ENCODE data around the gene TMC6. TPM values are rescaled to one million over a fixed set of nuclear protein-coding genes. Genes with fewer than 3 reads are reported as not detected.

TMC6 gene
- polyA plus RNA-seq (2011; rRNA removed) (0.51 and 0.53 TPM in 2 replicates), polyA minus RNA-seq (2011; rRNA and poly(A)+ RNA removed) (0.41 and 2.1 TPM in 2 replicates)

DNA sequence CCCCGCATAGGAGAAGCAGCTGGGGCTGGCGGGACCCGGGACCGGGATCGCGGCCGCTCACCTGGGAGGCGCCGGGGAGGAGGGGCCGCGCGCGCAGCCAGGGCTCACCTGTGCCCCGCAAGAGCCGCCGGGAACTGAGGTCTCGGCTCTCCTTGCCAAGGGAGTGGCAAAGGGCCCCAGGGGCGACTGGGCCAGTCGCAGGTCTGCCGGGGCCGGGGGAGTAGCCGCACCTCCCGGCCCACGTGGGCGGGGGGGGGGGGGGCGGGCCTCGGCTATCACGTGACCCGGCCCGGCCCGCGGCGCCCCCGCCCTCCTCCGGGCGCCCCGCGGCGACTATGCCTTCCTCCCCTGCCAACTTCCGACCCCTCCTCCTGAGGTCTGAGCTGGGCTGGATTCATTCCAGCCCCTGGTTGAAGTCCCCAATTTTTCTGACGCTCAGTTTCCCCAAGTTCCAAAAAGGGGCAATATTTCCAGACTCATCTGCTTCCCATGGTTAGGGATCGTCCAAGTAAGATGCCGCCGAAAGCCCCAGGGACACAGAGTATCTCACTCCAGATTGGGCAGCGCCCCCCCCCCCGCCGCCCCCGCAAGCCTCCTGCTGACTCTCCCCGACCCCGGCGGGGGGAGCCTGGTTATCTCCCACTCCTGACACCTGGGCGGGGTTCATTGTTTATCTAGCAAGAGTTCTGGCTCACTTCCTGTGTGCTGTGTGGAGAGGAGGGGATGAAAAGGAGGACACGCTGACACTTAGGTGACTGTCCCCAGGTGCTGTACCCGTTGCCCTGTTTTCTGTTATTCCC is at the start of gene TMC6:
Gene TMC6 (minus strand): TSS at position 205 of the 800 bp plus-strand sequence. CDS start 1,923 bp downstream, outside the sequence.
- H3K27ac ChIP-seq (ENCODE audit: low read depth, low read length) = no peak within 1 kb of the TSS
- H3K4me3 ChIP-seq (ENCODE audit: low read depth, low read length) = peak within 1 kb of the TSS; percentile 56

GRCh38 chr17:78176548-78177025 is 48.0 kb upstream of the TMC6 start:
- POLR2A ChIA-PET = no interaction called here
- H3K27ac ChIP-seq (ENCODE audit: low read depth, low read length) = no peak overlapping the region

More for the DNA sequence above, at the start of gene TMC6:
- TF ChIP-seq, protein P1, sequence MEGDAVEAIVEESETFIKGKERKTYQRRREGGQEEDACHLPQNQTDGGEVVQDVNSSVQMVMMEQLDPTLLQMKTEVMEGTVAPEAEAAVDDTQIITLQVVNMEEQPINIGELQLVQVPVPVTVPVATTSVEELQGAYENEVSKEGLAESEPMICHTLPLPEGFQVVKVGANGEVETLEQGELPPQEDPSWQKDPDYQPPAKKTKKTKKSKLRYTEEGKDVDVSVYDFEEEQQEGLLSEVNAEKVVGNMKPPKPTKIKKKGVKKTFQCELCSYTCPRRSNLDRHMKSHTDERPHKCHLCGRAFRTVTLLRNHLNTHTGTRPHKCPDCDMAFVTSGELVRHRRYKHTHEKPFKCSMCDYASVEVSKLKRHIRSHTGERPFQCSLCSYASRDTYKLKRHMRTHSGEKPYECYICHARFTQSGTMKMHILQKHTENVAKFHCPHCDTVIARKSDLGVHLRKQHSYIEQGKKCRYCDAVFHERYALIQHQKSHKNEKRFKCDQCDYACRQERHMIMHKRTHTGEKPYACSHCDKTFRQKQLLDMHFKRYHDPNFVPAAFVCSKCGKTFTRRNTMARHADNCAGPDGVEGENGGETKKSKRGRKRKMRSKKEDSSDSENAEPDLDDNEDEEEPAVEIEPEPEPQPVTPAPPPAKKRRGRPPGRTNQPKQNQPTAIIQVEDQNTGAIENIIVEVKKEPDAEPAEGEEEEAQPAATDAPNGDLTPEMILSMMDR (IDR thresholded peaks at IDR 0.05; ENCODE audit: low read depth, low read length) = no peak
- no peak for DNase-seq (ENCODE audit: low read depth, low spot score)
- Histone ChIP-seq H3K9me3 (ENCODE audit: control insufficient read depth, insufficient read depth, low read length) (peaks cover 4% of the 10 kb centered on the region; the same call in 1 of the 2 replicates), H3K27me3 (ENCODE audit: control insufficient read depth, insufficient read depth, low read length) (peaks cover 35% of the 10 kb centered on the region)
- ChIA-PET CTCF (interaction anchor here (1.4 kb wide), 1 partner anchor 58 kb away, joined by 4 read pairs; the partner anchor contains the start of genes AFMID and TK1), POLR2A (interaction anchor here (0.6 to 0.7 kb wide), 2 partner anchors 13 to 1630 kb away, joined by 3 to 6 read pairs; no protein-coding TSS in a partner anchor)

DNA sequence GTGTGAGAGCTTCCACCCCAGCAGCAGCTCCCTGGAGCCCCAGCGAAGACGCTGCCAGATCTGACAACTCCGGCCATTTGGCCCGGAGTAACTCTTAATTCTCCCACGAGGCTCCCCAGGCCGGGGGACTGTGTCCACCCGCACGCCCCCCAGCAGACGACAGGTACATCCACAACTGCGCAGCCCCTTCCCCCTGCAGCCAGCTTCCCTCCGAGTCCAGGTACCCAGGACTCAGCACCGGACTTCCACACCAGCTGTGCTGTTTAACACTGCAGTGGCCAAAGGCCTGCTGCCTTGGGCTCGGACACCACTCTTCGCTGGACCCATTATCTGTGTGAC is 47.1 kb upstream of the TMC6 start:
- Histone ChIP-seq H3K9me3 (ENCODE audit: control insufficient read depth, insufficient read depth, low read length) (peaks cover 3% of the 10 kb centered on the region; the same call in 1 of the 2 replicates), H3K27me3 (ENCODE audit: control insufficient read depth, insufficient read depth, low read length) (no peaks in the 10 kb centered on the region), H3K27ac (ENCODE audit: low read depth, low read length) (no peak overlapping the region), H3K4me3 (ENCODE audit: low read depth, low read length) (no peak overlapping the region)
- TF ChIP-seq, protein P1 (IDR thresholded peaks at IDR 0.05; ENCODE audit: low read depth, low read length) = no peak
- DNase-seq (ENCODE audit: low read depth, low spot score) = no peak
- CTCF ChIA-PET = interaction anchor here (0.9 to 2.1 kb wide), 5 partner anchors 10 to 65 kb away, joined by 3 to 13 read pairs (median 5); partner anchors contain the start of genes AFMID and TK1
- POLR2A ChIA-PET = no interaction called here

More at GRCh38 chr17:78176548-78177025, 48.0 kb upstream of the TMC6 start:
- CTCF ChIA-PET = interaction anchor here (0.6 to 1.8 kb wide), 10 partner anchors 10 to 1596 kb away, joined by 3 to 31 read pairs (median 4); partner anchors contain the start of genes AFMID and TK1
- H3K4me3 ChIP-seq (ENCODE audit: low read depth, low read length) = no peak overlapping the region
- no peaks in the 10 kb centered on the region for H3K27me3 ChIP-seq (ENCODE audit: control insufficient read depth, insufficient read depth, low read length)
- peaks cover 3% of the 10 kb centered on the region; the same call in 1 of the 2 replicates for H3K9me3 ChIP-seq (ENCODE audit: control insufficient read depth, insufficient read depth, low read length)
- TF ChIP-seq, protein P1 (IDR thresholded peaks at IDR 0.05; ENCODE audit: low read depth, low read length) = peak; percentile 95
- no peak for DNase-seq (ENCODE audit: low read depth, low spot score)

DNA sequence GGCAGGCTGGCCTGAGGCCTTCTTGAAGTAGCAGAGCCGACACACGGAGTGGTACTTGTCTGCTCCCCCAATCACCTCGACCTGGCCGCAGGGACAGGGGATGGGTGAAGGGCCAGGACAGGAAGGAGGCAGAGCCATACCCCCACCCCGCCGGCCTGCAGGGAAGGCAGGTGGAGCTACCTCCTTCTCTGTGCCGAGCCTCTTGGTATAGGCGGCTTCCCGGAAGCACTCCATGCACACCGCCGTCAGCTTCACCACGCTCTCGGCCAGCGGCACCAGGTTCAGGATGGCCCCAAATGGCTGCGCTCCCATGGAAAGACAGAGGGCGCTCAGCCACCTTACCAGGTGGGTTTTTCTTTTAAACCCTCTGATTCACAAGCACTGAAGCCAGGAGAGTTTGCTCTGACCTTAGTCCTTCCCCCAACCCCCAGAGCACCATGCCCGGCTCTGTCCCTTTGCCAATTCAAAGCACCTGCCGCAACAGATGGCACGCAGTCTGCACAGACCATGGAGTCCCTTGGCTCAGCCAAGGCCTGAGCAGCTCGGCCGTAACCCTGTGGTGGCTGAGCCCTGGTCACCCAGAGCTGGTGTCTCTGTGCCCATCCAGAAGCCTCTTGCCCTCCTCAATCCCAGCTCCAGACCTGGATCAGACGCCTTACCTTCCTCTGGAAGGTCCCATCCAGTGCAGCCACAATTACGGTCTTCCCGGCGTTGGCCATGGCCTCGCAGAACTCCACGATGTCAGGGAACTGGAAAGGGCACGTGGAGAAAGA is 46.5 kb upstream of the TMC6 start:
- H3K9me3 ChIP-seq (ENCODE audit: control insufficient read depth, insufficient read depth, low read length) = peaks cover 3% of the 10 kb centered on the region; the same call in 1 of the 2 replicates
- ChIA-PET POLR2A (no interaction called here), CTCF (interaction anchor here (0.9 to 2.1 kb wide), 4 partner anchors 11 to 64 kb away, joined by 3 to 11 read pairs (median 4); partner anchors contain the start of genes AFMID and TK1)
- TF ChIP-seq, protein P1 (IDR thresholded peaks at IDR 0.05; ENCODE audit: low read depth, low read length) = no peak
- H3K27ac ChIP-seq (ENCODE audit: low read depth, low read length) = no peak overlapping the region
- H3K27me3 ChIP-seq (ENCODE audit: control insufficient read depth, insufficient read depth, low read length) = no peaks in the 10 kb centered on the region
- no peak for DNase-seq (ENCODE audit: low read depth, low spot score)
- no peak overlapping the region for H3K4me3 ChIP-seq (ENCODE audit: low read depth, low read length)
